ENCODE measurements around the gene PPP1R16B.
"Not testable (repeated sequence)": the region's sequence is repeated elsewhere in the genome, so short reads cannot be mapped to it uniquely, and the experiment has no call there.

The PPP1R16B gene

GRCh38 chr20:38853759-38854158 is 48.3 kb downstream of the PPP1R16B start:
- no peak for DNase-seq (ENCODE audit: low spot score)

- DNase-seq (ENCODE audit: low spot score) = no peak
These were observed 49.2 kb downstream of the PPP1R16B start for GRCh38 chr20:38854654-38855066.

GRCh38 chr20:38855356-38855755 is 49.9 kb downstream of the PPP1R16B start:
- DNase-seq (ENCODE audit: low spot score) = no peak

- DNase-seq (ENCODE audit: low spot score) = no peak
These were observed 51.1 kb downstream of the PPP1R16B start for GRCh38 chr20:38856570-38856969.

- no peak for DNase-seq (ENCODE audit: low spot score)
These were observed 52.2 kb downstream of the PPP1R16B start for GRCh38 chr20:38857703-38858102.

GRCh38 chr20:38859070-38859690 is 53.7 kb downstream of the PPP1R16B start:
- no peak for DNase-seq (ENCODE audit: low spot score)

- DNase-seq (ENCODE audit: low spot score) = not testable (repeated sequence)
These were observed 54.4 kb downstream of the PPP1R16B start for GRCh38 chr20:38859857-38860256.

- DNase-seq (ENCODE audit: low spot score) = no peak
These were observed 55.5 kb downstream of the PPP1R16B start for GRCh38 chr20:38861071-38861401.

GRCh38 chr20:38862226-38862625 is 56.7 kb downstream of the PPP1R16B start:
- no peak for DNase-seq (ENCODE audit: low spot score)

- no peak for DNase-seq (ENCODE audit: low spot score)
These were observed 57.7 kb downstream of the PPP1R16B start for GRCh38 chr20:38863024-38863851.

- DNase-seq (ENCODE audit: low spot score) = no peak
These were observed 59.2 kb downstream of the PPP1R16B start for GRCh38 chr20:38864662-38865061.

GRCh38 chr20:38866265-38867061 is 61.0 kb downstream of the PPP1R16B start:
- no peak for DNase-seq (ENCODE audit: low spot score)

- DNase-seq (ENCODE audit: low spot score) = no peak
These were observed 61.5 kb downstream of the PPP1R16B start for GRCh38 chr20:38867062-38867359.

- peak; percentile 72 for DNase-seq (ENCODE audit: low spot score)
These were observed 65.4 kb downstream of the PPP1R16B start for GRCh38 chr20:38870733-38871559.

- no peak for DNase-seq (ENCODE audit: low spot score)
These were observed 66.1 kb downstream of the PPP1R16B start for GRCh38 chr20:38871560-38871953.

GRCh38 chr20:38872036-38872435 is 66.5 kb downstream of the PPP1R16B start:
- no peak for DNase-seq (ENCODE audit: low spot score)

- DNase-seq (ENCODE audit: low spot score) = no peak
These were observed 67.1 kb downstream of the PPP1R16B start for GRCh38 chr20:38872491-38873049.

GRCh38 chr20:38873050-38873581 is 67.6 kb downstream of the PPP1R16B start:
- no peak for DNase-seq (ENCODE audit: low spot score)

- DNase-seq (ENCODE audit: low spot score) = no peak
These were observed 69.1 kb downstream of the PPP1R16B start for GRCh38 chr20:38874460-38875174.

- DNase-seq (ENCODE audit: low spot score) = no peak
These were observed 69.9 kb downstream of the PPP1R16B start for GRCh38 chr20:38875175-38875993.
